ENCODE measurements around the gene CD248. TPM values are rescaled to one million over a fixed set of nuclear protein-coding genes. Genes with fewer than 3 reads are reported as not detected.

CD248 gene
- total and polyA plus RNA-seq, 2 donors (not counting 1 experiment from before 2014, with no cell fraction given): 0.40 to 0.96 TPM

DNA sequence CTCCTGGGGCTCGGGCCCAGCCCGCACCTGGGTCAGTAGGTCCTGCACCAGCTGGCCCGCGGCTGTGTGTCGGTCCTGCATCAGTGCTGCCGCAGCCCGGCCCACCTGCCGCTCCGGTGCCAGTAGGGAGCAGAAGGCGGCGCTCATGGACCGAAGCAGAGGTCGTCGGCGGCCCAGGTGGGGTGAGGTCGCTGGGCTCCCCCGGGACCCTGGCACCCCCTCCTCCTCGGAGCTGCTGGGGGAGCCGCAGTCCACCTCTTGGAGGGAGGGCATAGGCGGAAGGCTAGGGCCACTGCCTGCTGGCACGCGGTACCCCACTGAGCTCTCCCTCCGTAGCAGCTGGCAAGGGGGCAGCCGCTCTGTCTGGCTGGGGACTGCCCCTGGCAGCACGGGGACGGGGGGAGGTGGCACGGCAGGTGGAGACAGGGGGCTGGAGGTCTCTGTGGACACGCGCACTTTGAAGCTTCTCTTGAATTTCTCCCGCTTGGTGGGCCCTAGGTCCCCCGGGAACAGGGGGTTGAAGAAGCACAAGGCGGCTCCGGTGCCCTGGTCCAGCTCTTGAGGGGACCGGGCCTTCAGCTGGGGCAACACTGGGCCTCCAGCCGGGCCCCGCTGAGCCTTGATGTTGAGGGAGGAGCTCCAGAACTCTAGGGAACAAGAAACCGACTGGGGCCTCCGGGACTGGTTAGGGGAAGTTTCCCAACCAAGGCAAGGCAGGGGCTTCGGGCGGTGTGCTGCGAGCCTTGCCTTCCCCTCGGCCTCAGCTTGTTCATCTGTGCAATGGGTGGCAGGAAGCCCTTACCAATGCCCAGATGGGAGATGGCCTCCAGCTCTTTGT is 18.0 kb upstream of the CD248 start:
- H3K4me2 ChIP-seq (replicated peaks; ENCODE audit: low read depth, low read length, poor library complexity, severe bottlenecking): no peak overlapping the region
- no peaks in the 10 kb centered on the region for H3K79me2 ChIP-seq (ENCODE audit: control insufficient read depth, insufficient read depth, low read length)
- no peak overlapping the region for H3K4me3 ChIP-seq (ENCODE audit: control extremely low read depth in 1 of 5, extremely low read depth in 1 of 5, insufficient read depth in 1 of 5, low read depth in 2 of 5, low read length in 4 of 5)
- TF ChIP-seq CTCF (IDR thresholded peaks at IDR 0.05) (no peak), EZH2 (IDR thresholded peaks at IDR 0.05; ENCODE audit: borderline replicate concordance, insufficient read depth, low read depth, low read length, poor library complexity, severe bottlenecking) (no peak)
- H3K27ac ChIP-seq (ENCODE audit: low read length in 2 of 2): no peak overlapping the region
- Mint-ChIP-seq H3K4me3 (peak overlapping the region; percentile 57), H3K4me1 (peaks cover 21% of the 10 kb centered on the region), H3K27me3 (no peaks in the 10 kb centered on the region), H3K9me3 (ENCODE audit: insufficient read depth) (no peaks in the 10 kb centered on the region), H3K27ac (no peak overlapping the region)
- intact Hi-C loops (cut with micrococcal nuclease): no loop called here
- H4K20me1 ChIP-seq (ENCODE audit: control insufficient read depth, insufficient read depth, low read length, poor library complexity, severe bottlenecking): peaks cover 4% of the 10 kb centered on the region
- ChIA-PET POLR2A (interaction anchor here (2.0 kb wide), 1 partner anchor 23 kb away, joined by 4 read pairs; no protein-coding TSS in a partner anchor), CTCF (interaction anchor here (0.5 to 3.0 kb wide), 4 partner anchors 23 to 54 kb away, joined by 3 to 24 read pairs (median 7); no protein-coding TSS in a partner anchor)
- H3K36me3 ChIP-seq (replicated peaks in 1 of 2; ENCODE audit: control extremely low read depth in 1 of 2, control insufficient read depth in 1 of 2, extremely low read depth in 1 of 2, insufficient read depth in 2 of 2, low read length in 1 of 2): peaks cover 0 to 24% of the 10 kb centered on the region in 2 experiments
- no peak overlapping the region for H3K9ac ChIP-seq (ENCODE audit: low read length)
- DNase-seq: peak; percentile 28
- H3K4me1 ChIP-seq (ENCODE audit: control insufficient read depth in 2 of 2, insufficient read depth in 2 of 2, low read length in 2 of 2): peaks cover 15 to 25% of the 10 kb centered on the region in 2 donors
- ATAC-seq (ENCODE audit: low read depth): no peak
- WGBS (ENCODE audit: insufficient coverage): 85% methylated on average over 41 of the region's 42 CpGs
- no peak overlapping the region for H2AFZ ChIP-seq (ENCODE audit: insufficient read depth, low read depth, low read length, poor library complexity, severe bottlenecking)
- H3K9me3 ChIP-seq (ENCODE audit: control extremely low read depth in 1 of 3, control insufficient read depth in 2 of 3, insufficient read depth in 1 of 3, low read length in 2 of 3): no peaks in the 10 kb centered on the region
- H3K27me3 ChIP-seq (replicated peaks in 1 of 4; ENCODE audit: control extremely low read depth in 1 of 4, control insufficient read depth in 3 of 4, insufficient read depth in 4 of 4, low read length in 3 of 4): peaks cover 0 to 9% (median 3%) of the 10 kb centered on the region in 4 experiments
